Pancreas (tissue), 10 donors: Measurements from ENCODE around the gene CDH26. TPM values are rescaled to one million over a fixed set of nuclear protein-coding genes. Genes with fewer than 3 reads are reported as not detected.

Source experiments
- ATAC-seq, 4 donors: fragments of 200-7000 bp; cut with Tn5 transposase; one replicate each; pipeline versions ENCODE4 v1.8.0 to v1.9.1; 2020; ENCODE audit warnings: mild to moderate bottlenecking in 4 of 4, moderate library complexity in 4 of 4
- DNase-seq, 6 donors: peaks; one replicate each; pipeline ENCODE4 v3.0.0-alpha.2; 2020
- FAIRE-seq: peaks from 2 replicates; lab custom pipeline; 2012; peaks lifted over from hg19 to GRCh38; lab: Jason Lieb, UNC
- H3K27ac ChIP-seq, 4 donors: fragments of 200-600 bp; sonication (generic); 1 replicate in 3 of 4; 2 replicates in 1 of 4; pipeline versions ENCODE4 v1.5.0 to v1.8.0; 2020
- H3K27me3 ChIP-seq, 4 donors: fragments of 200-600 bp; one replicate each; pipeline ENCODE4 v1.8.0; 2021
- H3K36me3 ChIP-seq, 3 donors: fragments of 200-600 bp; sonication (generic) in 1 of 3; one replicate each; pipeline versions ENCODE4 v1.5.0 to v1.8.0; 2020 to 2021
- H3K4me1 ChIP-seq, 3 donors: fragments of 200-600 bp; one replicate each; pipeline ENCODE4 v1.8.0; 2021
- H3K4me3 ChIP-seq, 4 donors: fragments of 200-600 bp; sonication (generic) in 2 of 4; one replicate each; pipeline versions ENCODE4 v1.5.0 to v1.8.0; 2020 to 2021
- H3K9me3 ChIP-seq, 4 donors: fragments of 200-600 bp; one replicate each; pipeline ENCODE4 v1.8.0; 2021
- CTCF ChIP-seq, 4 donors: fragments of 200-600 bp; sonication (generic) in 3 of 4; IDR thresholded peaks; one replicate each; pipeline versions ENCODE4 v1.5.0 to v1.8.0; 2021; ENCODE audit warnings: antibody characterized with exemption in 4 of 4
- WGBS, 2 donors: extraction: QIAGEN DNeasy Blood & Tissue Kit; methylation state at CpG; one replicate each; pipeline ENCODE4 v1.1.7; 2013; 5-methylcytosine and 5-hydroxymethylcytosine counted together
- intact Hi-C, 3 donors: fragments of 100-400 bp; cut with DNase I; formaldehyde crosslinking; loops; one replicate each; pipeline versions ENCODE4 v1.11.1 to v1.14.2; 2022
- polyA plus RNA-seq, 2 donors: library from polyadenylated mRNA; stranded (reverse); fragments of 200-250 nt; gene quantifications; one replicate each; pipeline ENCODE4 v1.2.3, GENCODE V29; 2013
- total RNA-seq, 6 donors: library from RNA; stranded (reverse); fragmentation: NEBNext Ultra II Directional in 4 of 6; extraction: Animal tissue kit (Norgen Biotek cat#: 25700) in 4 of 6; gene quantifications; one replicate each; pipeline versions ENCODE4 v1.2.1 to v1.2.4, GENCODE V29; 2021 to 2023
- donor health status: healthy with polysubstance abuse.
- donor health status: DM: no; HTN: no; CAD: no; lungs with moderate emphysema.
- donor health status: DM: no; HTN: no; CAD: no.
- donor health status: control.
- donor health status: control.
- donor health status: Bipolar disorder and iron deficiency.
- donor health status: DM: yes; HTN: yes; CAD: no.
- donor health status: DM: no; HTN: no; CAD: no.
- donor health status: DM: no; HTN: no; CAD: no.
- donor health status: DM: yes; HTN: yes; CAD: no.

The CDH26 gene
- total and polyA plus RNA-seq, 8 donors, result 0.13 to 1.1 (median 0.48) TPM

- intact Hi-C loops, result no loop called here
- no peaks in the 10 kb centered on the region for H3K36me3 ChIP-seq
- WGBS, 2 donors, result 92 to 93% methylated on average over 4 of the region's 4 CpGs
Measured at GRCh38 chr20:59958626-59959025, 403 bp downstream of the CDH26 start.

GRCh38 chr20:59961423-59961822, 3.2 kb downstream of the CDH26 start:
- H3K9me3 ChIP-seq, result no peaks in the 10 kb centered on the region
- WGBS, 2 donors, result 43 to 51% methylated on average over 2 of the region's 2 CpGs
- TF ChIP-seq CTCF (IDR thresholded peaks at IDR 0.05), result no peak
- FAIRE-seq, result no peak
- no peak for DNase-seq
- intact Hi-C loops, result no loop called here
- no peak overlapping the region for H3K4me3 ChIP-seq
- no peaks in the 10 kb centered on the region for H3K27me3 ChIP-seq
- no peaks in the 10 kb centered on the region for H3K36me3 ChIP-seq
- H3K4me1 ChIP-seq, result peaks cover 5 to 10% (median 5%) of the 10 kb centered on the region in 3 donors
- ATAC-seq, result no peak
- no peak overlapping the region for H3K27ac ChIP-seq

More at GRCh38 chr20:59958626-59959025, 403 bp downstream of the CDH26 start:
- no peak overlapping the region for H3K4me3 ChIP-seq
- FAIRE-seq, result no peak
- no peak for ATAC-seq
- peaks cover 5 to 10% (median 5%) of the 10 kb centered on the region in 3 donors for H3K4me1 ChIP-seq
- H3K9me3 ChIP-seq, result no peaks in the 10 kb centered on the region
- no peak for TF ChIP-seq CTCF (IDR thresholded peaks at IDR 0.05)
- DNase-seq, result no peak
- no peak overlapping the region for H3K27ac ChIP-seq
- peaks cover 0 to 8% (median 0%) of the 10 kb centered on the region in 4 donors for H3K27me3 ChIP-seq

GRCh38 chr20:59962155-59962554, 3.9 kb downstream of the CDH26 start:
- WGBS, 2 donors, result 88 to 95% methylated on average over 6 of the region's 6 CpGs
- DNase-seq, result no peak
- no peak for FAIRE-seq
- Histone ChIP-seq H3K27me3 (no peaks in the 10 kb centered on the region), H3K4me1 (peaks cover 5 to 9% (median 5%) of the 10 kb centered on the region in 3 donors), H3K36me3 (no peaks in the 10 kb centered on the region), H3K9me3 (no peaks in the 10 kb centered on the region), H3K27ac (no peak overlapping the region), H3K4me3 (no peak overlapping the region)
- intact Hi-C loops, result no loop called here
- no peak for ATAC-seq
- TF ChIP-seq CTCF (IDR thresholded peaks at IDR 0.05), result no peak

GRCh38 chr20:59966428-59966827, 8.2 kb downstream of the CDH26 start:
- H3K9me3 ChIP-seq, result no peaks in the 10 kb centered on the region
- H3K27ac ChIP-seq, result no peak overlapping the region
- WGBS, 2 donors, result 83 to 84% methylated on average over 3 of the region's 3 CpGs
- DNase-seq, result no peak
- H3K4me3 ChIP-seq, result no peak overlapping the region
- FAIRE-seq, result no peak
- no peak for ATAC-seq
- no peak for TF ChIP-seq CTCF (IDR thresholded peaks at IDR 0.05)
- intact Hi-C loops, result no loop called here
- no peaks in the 10 kb centered on the region for H3K4me1 ChIP-seq
- no peaks in the 10 kb centered on the region for H3K36me3 ChIP-seq
- H3K27me3 ChIP-seq, result no peaks in the 10 kb centered on the region

GRCh38 chr20:59971428-59971827, 13.2 kb downstream of the CDH26 start:
- 80 to 93% methylated on average over 1 of the region's 1 CpG for WGBS, 2 donors
- no peaks in the 10 kb centered on the region for H3K27me3 ChIP-seq
- TF ChIP-seq CTCF (IDR thresholded peaks at IDR 0.05), result no peak
- intact Hi-C loops, result no loop called here
- no peaks in the 10 kb centered on the region for H3K4me1 ChIP-seq
- H3K27ac ChIP-seq, result no peak overlapping the region
- H3K4me3 ChIP-seq, result no peak overlapping the region
- DNase-seq (no peak), FAIRE-seq (no peak), ATAC-seq (no peak)
- H3K36me3 ChIP-seq, result no peaks in the 10 kb centered on the region
- no peaks in the 10 kb centered on the region for H3K9me3 ChIP-seq
